Stimulated activated CD4-positive, alpha-beta T cell treated with anti-CD3 and anti-CD28 coated beads, Interleukin-1b, Interleukin-23, amount 100 ng/mL, for 48 hours (primary cell): ENCODE data around the gene PEPD.

Experiments
- DNase-seq: peaks from one replicate; pipeline ENCODE4 v3.0.0-alpha.2; 2020

The PEPD gene

DNA sequence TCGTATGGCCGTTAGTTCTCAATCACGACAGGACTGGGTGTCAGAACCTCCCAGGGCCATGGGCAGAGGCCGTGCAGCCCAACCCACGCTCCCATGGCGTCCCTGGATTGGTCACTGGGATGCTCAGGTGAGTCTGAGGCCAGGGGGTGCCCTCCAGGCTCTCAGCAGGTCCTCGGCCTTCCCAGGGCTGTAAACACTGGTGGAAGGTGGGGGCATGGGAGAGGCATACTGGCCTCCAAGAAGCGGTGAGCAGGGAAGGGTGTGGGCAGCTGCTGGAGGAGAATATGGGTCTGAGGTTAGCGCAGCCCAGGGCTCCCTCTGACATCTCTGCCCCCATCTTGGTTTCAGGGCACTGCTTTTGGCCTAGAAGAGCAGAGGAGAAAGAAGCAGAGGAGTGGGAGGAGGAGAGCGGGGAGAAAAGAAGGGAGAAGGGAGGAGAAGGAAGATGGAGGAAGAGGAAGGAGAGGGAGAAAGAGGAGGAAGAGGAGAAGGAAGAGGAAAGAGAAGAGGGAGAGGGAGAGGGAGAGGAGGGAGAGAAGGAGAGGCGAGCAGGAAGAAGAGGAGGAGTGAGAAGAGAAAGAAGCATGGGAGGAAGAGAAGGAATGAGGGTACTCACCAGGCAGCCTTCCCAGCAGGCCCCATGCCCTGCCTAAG is 85.8 kb downstream of the PEPD start:
- no peak for DNase-seq

GRCh38 chr19:33434886-33435705 is 86.5 kb downstream of the PEPD start:
- no peak for DNase-seq

DNA sequence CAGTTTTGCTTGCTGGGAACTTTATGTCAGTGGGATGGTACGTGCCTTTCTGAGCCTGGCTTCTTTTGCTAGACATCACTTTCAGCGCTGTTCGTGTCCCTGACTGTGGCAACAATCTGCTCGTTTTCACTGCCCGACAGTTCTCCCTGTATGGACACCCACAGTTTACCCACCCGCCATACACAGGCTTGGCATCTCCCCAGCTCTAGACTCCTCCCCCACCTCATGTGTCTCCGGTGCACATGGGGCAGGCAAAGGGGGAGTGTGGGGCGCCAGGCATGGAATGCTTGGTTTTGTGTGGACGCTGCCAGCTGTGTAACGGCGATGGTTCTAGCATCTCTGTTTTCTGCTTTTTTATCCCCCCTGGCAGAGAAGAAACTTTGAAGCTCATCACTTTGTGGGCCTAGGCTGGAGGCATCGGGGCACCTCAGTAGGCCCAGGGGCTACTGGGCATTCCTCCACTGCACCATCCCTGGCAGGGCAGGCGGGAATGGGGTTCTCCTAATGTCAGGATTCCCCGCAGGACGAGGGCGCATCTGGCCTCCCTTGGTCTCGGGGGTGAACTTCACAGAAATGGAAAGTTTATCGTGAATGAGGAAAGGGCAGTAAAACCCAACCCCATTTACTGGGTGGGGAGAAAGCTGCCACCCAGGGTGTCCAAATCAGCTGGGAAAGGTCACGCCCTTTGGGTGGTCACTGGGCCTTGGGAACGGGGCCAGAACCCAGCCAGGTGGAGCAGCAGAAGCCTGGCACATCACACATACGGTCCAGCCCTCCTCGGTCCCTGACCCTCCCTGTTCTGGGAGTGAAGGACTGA is 87.3 kb downstream of the PEPD start:
- no peak for DNase-seq

GRCh38 chr19:33432446-33433170 is 89.0 kb downstream of the PEPD start:
- no peak for DNase-seq

GRCh38 chr19:33432015-33432414 is 89.6 kb downstream of the PEPD start:
- no peak for DNase-seq

DNA sequence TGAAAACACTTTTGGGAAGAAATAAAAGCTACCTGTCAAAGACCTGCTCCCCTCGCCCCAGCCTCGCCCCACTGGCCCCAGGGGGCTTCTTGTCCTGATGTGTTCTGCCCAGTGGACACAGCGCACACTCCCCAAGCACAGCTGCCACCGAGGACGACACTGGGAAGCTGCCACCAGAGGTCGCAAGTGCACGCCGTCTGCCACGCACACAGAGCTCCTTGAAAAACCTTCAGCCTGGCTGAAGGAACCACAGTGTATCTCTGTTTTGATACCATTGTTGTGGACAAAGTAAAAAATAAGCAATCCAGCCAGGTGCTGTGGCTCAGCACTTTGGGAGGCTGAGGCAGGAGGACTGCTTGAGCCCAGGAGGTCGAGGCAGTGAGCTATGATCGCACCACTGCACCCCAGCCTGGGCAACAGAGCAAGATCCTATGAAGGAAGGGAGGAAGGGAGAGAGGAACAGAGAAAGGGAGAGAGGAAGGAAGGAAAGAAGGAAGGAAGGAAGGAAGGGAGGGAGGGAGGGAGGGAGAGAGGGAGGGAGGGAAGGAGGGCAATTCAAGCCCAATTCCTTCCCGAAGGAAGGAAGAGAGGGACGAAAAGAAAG is 90.8 kb downstream of the PEPD start:
- peak; percentile 60 for DNase-seq

DNA sequence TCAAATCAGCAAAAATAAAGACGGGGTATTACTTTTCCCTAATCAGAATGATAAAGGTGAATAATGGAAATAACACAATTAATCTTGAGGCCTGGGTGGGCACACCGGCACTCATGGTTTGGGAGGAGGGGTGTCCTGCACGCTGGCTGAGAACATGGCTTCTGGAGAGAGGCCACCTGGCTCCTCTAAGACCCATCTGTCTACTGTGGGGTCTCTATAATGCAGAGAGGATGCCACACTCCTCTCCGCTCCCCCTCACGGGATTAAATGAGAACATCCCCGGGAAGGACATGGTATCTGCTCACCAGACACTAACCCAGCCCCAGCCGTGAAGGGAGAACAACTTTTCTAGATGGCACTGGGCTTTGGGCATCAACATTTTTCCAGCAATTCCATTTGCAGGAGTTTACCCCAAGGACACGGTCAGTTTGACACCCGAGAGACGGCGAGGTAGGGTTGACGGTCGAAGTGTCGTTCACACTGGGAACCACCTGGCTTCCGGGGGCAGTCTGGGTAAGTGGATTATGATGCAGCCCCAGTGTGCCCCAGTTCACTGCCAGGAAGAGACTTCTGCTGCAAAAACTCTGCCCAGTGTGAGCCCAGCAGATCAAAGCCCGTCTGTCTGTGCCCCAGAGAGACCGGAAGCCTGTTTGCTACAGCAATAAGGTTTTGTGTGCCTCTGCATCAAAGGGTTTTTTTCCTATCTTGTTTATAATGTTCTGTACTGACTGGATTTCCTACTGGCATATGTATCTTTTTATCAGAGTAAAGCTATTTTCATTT is 91.5 kb downstream of the PEPD start:
- DNase-seq, result no peak

GRCh38 chr19:33428627-33429125 is 92.9 kb downstream of the PEPD start:
- no peak for DNase-seq

- no peak for DNase-seq
Measured at GRCh38 chr19:33427801-33428626, 93.6 kb downstream of the PEPD start.

DNA sequence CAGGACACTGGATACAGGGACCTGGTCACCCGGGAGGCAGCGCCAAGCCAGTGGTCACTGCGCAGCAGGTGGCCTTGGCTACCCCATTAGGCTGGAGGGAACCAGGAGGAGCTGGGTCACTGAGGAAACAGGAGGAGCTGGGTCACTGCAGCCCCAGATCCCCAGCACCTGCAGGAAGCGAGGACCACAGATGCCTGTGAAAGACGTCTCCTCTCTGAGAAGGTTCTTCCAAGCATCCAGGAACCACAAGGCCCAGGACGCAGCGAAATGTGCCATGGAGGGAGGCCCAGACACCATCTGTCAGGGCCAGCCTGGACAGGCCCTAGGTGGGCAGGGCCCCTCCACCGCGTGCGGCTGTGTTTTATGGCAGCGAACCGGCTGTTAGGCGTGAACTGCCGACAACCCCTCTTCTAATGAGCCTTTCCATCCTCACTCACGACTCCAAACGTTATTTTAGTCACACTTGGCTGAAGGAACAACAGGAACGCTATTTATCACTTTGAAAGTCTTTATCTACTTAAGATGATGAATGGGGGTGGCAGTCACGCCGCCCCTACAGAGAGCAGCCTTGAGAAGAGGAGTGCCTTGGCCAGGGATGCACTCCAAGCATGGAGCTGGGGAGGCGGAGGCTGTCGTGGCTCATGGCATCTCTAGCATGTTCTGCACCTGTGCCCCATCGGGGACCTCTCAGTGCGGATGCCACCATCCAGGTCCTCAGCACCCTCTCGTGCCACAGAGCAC is 94.8 kb downstream of the PEPD start:
- no peak for DNase-seq

GRCh38 chr19:33424181-33424580 is 97.4 kb downstream of the PEPD start:
- no peak for DNase-seq

GRCh38 chr19:33422369-33423180 is 99.0 kb downstream of the PEPD start:
- no peak for DNase-seq

DNA sequence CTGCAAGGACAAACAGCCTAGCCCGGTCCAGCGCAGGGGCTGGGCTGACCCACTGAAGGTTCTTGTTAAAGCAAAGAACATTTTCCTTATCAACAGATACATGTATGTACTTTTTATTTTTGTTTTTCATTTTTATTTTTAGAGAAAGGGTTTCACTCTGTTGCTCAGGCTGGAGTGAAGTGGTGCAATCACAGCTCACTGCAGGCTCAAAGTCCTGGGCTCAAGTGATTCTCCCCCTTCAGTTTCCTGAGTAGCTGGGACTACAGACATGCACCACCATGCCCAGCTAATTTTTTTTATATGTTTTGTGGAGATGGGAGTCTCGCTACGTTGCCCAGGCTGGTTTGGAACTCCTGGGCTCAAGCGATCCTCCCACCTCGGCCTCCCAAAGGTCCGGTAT is 100.2 kb downstream of the PEPD start:
- DNase-seq, result no peak

DNA sequence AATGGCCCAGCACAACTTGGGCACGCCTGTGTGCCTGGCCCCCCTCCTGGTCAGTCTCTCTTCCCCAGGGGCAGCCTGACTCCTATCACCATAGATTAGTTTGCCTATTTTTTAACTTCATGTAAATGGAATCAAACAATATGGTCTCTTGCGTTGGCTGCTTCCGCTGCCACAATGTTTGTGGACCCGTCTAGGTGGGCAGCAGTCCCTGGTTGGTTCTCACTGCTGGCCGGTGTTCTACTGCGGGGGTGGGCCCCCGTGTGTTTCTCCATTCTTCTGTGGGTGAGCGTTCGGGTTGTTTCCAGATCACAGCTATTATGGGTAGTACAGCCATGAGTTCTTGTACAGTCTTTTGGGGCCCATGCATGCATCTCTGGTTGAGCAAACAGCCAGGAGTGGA is 100.8 kb downstream of the PEPD start:
- no peak for DNase-seq

DNA sequence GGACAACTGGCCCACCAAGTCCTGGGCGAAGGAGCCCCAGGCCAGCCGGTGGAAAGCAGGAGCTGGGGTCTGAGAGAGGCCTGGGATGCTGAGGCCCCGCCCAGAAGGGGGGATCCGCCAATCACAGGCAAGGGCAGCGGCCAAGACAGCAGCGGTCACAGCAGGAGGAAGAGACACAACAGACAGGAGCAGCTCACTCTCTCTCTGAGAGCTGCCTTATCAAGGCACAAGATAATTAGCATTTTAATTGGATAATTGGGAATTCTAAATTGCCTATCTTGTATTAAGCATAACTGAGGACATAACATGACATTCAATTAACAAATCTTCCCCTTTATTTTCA is 101.8 kb downstream of the PEPD start:
- DNase-seq, result no peak

GRCh38 chr19:33418871-33419787 is 102.5 kb downstream of the PEPD start:
- no peak for DNase-seq

DNA sequence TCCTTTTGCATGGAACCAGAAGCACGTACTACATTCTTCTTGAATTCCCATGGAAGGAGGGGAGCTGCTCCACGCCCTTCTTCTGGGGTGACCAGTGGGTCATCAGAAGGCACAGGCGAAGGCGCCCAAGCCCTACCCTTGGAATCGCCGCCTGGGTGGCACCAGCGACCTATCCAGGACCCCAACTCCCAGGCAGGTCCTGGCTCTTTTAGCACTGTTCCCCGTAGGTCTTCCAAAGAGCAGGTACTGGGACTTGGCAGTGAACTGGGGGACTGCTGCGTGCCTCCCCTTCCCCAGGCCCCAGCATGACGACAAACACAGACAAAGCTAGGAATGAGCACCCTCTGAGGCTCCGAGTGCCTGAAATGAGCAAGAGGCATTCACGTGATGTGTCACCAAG is 103.1 kb downstream of the PEPD start:
- DNase-seq, result no peak

DNA sequence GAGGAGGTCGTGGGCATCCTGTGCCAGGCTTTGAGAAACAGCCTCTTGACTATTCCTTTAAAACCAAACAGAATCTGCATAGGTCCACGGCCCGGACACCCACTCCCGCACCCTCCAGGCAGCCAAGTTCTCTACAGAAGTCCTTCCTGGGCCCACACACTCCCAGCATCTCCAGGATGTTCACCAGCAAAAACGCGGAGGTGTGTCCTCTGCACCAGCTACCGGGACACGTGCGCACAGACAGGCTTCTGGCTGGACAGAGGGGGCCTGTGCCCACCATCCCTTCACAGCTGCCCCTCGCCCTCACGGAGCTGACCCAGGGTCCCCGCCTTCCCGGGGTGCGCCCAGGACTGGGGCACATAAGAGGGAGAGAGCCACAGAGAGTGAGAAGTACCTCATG is 103.8 kb downstream of the PEPD start:
- no peak for DNase-seq
